PC-3 (cell line): ENCODE data around the gene MAJIN. TPM values are rescaled to one million over a fixed set of nuclear protein-coding genes. Genes with fewer than 3 reads are reported as not detected.
A peak's percentile ranks its signal among the peaks of the same experiment; 100 is the strongest.

Experiments
- ATAC-seq: fragments of 200-7000 bp; cut with Tn5 transposase; 2 replicates; pipeline ENCODE4 v1.9.1; 2020; ENCODE audit warnings: mild to moderate bottlenecking, moderate library complexity
- BruUV-seq: library from RNA; stranded (reverse); fragments of 400-500 nt; replicated peaks from 2 replicates; lab custom pipeline; 2021; lab: Mats Ljungman, UMichigan
- CTCF ChIA-PET: fragments of 300-600 bp; sonication (Branson Sonifier 250); formaldehyde crosslinking; loops from one replicate; lab custom pipeline; 2022; ENCODE audit warnings: antibody characterized with exemption; lab: Charles Lee
- POLR2A ChIA-PET: fragments of 300-600 bp; sonication (Branson Sonifier 250); formaldehyde crosslinking; loops from one replicate; lab custom pipeline; 2022; ENCODE audit warnings: antibody characterized with exemption; ENCODE audit not compliant: unreplicated experiment; lab: Charles Lee
- DNase-seq: peaks from one replicate; pipeline ENCODE4 v3.0.0-alpha.2; 2015
- H2AFZ ChIP-seq: fragments of 300-600 bp; sonication (generic); 2 replicates; pipeline ENCODE4 v1.6.0; 2016; ENCODE audit warnings: antibody characterized with exemption, low read length
- H3F3A ChIP-seq: fragments of 300-600 bp; sonication (generic); one replicate; pipeline ENCODE4 v1.6.0; 2017; ENCODE audit warnings: antibody characterized with exemption, low read length, control low read depth, mild to moderate bottlenecking; ENCODE audit not compliant: unreplicated experiment
- H3K27ac ChIP-seq: fragments of 300-600 bp; sonication (generic); 2 replicates; pipeline ENCODE4 v1.5.1; 2016; ENCODE audit warnings: mild to moderate bottlenecking, low read length
- H3K27me3 ChIP-seq: fragments of 300-600 bp; sonication (generic); 2 replicates; pipeline ENCODE4 v1.6.1; 2016; ENCODE audit warnings: low read length, mixed read lengths
- H3K36me3 ChIP-seq: fragments of 300-600 bp; sonication (generic); 2 replicates; pipeline ENCODE4 v1.6.1; 2016; ENCODE audit warnings: low read depth, mixed run types, low read length, mixed read lengths
- H3K4me1 ChIP-seq: fragments of 300-600 bp; sonication (generic); 2 replicates; pipeline ENCODE4 v1.5.1; 2016; ENCODE audit warnings: low read length; ENCODE audit not compliant: insufficient read depth
- H3K4me2 ChIP-seq: fragments of 300-600 bp; sonication (generic); 2 replicates; pipeline ENCODE4 v1.6.0; 2016; ENCODE audit warnings: low read length
- H3K4me3 ChIP-seq: fragments of 300-600 bp; sonication (generic); 2 replicates; pipeline ENCODE4 v1.5.1; 2016; ENCODE audit warnings: mild to moderate bottlenecking, low read length, mixed read lengths
- H3K79me2 ChIP-seq: fragments of 300-600 bp; sonication (generic); 2 replicates; pipeline ENCODE4 v1.6.1; 2017; ENCODE audit warnings: low read length, mixed read lengths
- H3K9ac ChIP-seq: fragments of 300-600 bp; sonication (generic); 2 replicates; pipeline ENCODE4 v1.6.0; 2016; ENCODE audit warnings: mild to moderate bottlenecking, low read length
- H3K9me2 ChIP-seq: fragments of 300-600 bp; sonication (generic); replicated peaks from 2 replicates; pipeline ENCODE4 v1.6.1; 2016; ENCODE audit warnings: mixed run types, low read length, mixed read lengths
- H3K9me3 ChIP-seq: fragments of 300-600 bp; sonication (generic); 2 replicates; pipeline ENCODE4 v1.6.1; 2016; ENCODE audit warnings: low read length, mixed read lengths
- H4K20me1 ChIP-seq: fragments of 300-600 bp; sonication (generic); 2 replicates; pipeline ENCODE4 v1.6.1; 2016; ENCODE audit warnings: low read length, mixed read lengths
- CTCF ChIP-seq: fragments of 300-600 bp; sonication (generic); conservative IDR thresholded peaks from 2 replicates; pipeline ENCODE4 v1.5.1; 2017; ENCODE audit warnings: antibody characterized with exemption, low read depth, mild to moderate bottlenecking, low read length
- EZH2 ChIP-seq: fragments of 300-600 bp; sonication (generic); IDR thresholded peaks from one replicate; pipeline ENCODE4 v1.6.1; 2017; ENCODE audit warnings: antibody characterized with exemption, mild to moderate bottlenecking, low read length; ENCODE audit not compliant: unreplicated experiment
- EZH2phosphoT487 ChIP-seq: fragments of 300-600 bp; sonication (generic); IDR thresholded peaks from 2 replicates; pipeline ENCODE4 v1.6.1; 2018; ENCODE audit warnings: mild to moderate bottlenecking, antibody characterized with exemption, low read length, borderline replicate concordance
- intact Hi-C: fragments of 100-400 bp; cut with micrococcal nuclease; formaldehyde crosslinking; loops from 2 replicates; pipeline ENCODE4 v1.9.0; 2023
- total RNA-seq: library from RNA; depleted of rRNA; stranded (reverse); fragments of >200 nt; gene quantifications from 2 replicates; pipeline ENCODE4 v1.2.3, GENCODE V29; 2014

MAJIN gene
- total RNA-seq, 1 experiment from 2014 or later = not detected

- ATAC-seq (no peak), DNase-seq (peak; percentile 33)
- H3K79me2 ChIP-seq = no peaks in the 10 kb centered on the region
- H3K4me1 ChIP-seq = peaks cover 14% of the 10 kb centered on the region
- no peak overlapping the region for H3K9ac ChIP-seq
- no peak overlapping the region for H3K27ac ChIP-seq
- H3K9me2 ChIP-seq = no peaks in the 10 kb centered on the region
- intact Hi-C loops = no loop called here
- TF ChIP-seq EZH2 (no peak), EZH2phosphoT487 (no peak), CTCF (no peak)
- BruUV-seq = no TSS peak
- H3K9me3 ChIP-seq = no peaks in the 10 kb centered on the region
- no peak overlapping the region for H3K4me3 ChIP-seq
- no peaks in the 10 kb centered on the region for H3F3A ChIP-seq
- no peak overlapping the region for H3K4me2 ChIP-seq
- POLR2A ChIA-PET = no interaction called here
- no peaks in the 10 kb centered on the region for H3K36me3 ChIP-seq
- no peak overlapping the region for H2AFZ ChIP-seq
- H4K20me1 ChIP-seq = no peaks in the 10 kb centered on the region
- CTCF ChIA-PET = no interaction called here
- H3K27me3 ChIP-seq = no peaks in the 10 kb centered on the region
These were observed 31.4 kb upstream of the MAJIN start for GRCh38 chr11:65003282-65003681.

GRCh38 chr11:65002706-65003105 is 30.8 kb upstream of the MAJIN start:
- ATAC-seq (no peak), DNase-seq (no peak)
- intact Hi-C loops = no loop called here
- no peak overlapping the region for H3K27ac ChIP-seq
- no peaks in the 10 kb centered on the region for H3K9me2 ChIP-seq
- ChIA-PET POLR2A (no interaction called here), CTCF (no interaction called here)
- H3K4me1 ChIP-seq = peaks cover 13% of the 10 kb centered on the region
- H2AFZ ChIP-seq = no peak overlapping the region
- no peaks in the 10 kb centered on the region for H3F3A ChIP-seq
- no peak for TF ChIP-seq CTCF
- TF ChIP-seq EZH2 = no peak
- TF ChIP-seq EZH2phosphoT487 = no peak
- no peak overlapping the region for H3K4me2 ChIP-seq
- H3K79me2 ChIP-seq = no peaks in the 10 kb centered on the region
- no peak overlapping the region for H3K4me3 ChIP-seq
- H4K20me1 ChIP-seq = no peaks in the 10 kb centered on the region
- no peaks in the 10 kb centered on the region for H3K9me3 ChIP-seq
- no peaks in the 10 kb centered on the region for H3K27me3 ChIP-seq
- BruUV-seq = no TSS peak
- H3K9ac ChIP-seq = no peak overlapping the region
- H3K36me3 ChIP-seq = no peaks in the 10 kb centered on the region

- H2AFZ ChIP-seq = no peak overlapping the region
- H3K9me3 ChIP-seq = no peaks in the 10 kb centered on the region
- intact Hi-C loops = no loop called here
- no peak overlapping the region for H3K27ac ChIP-seq
- H3K9me2 ChIP-seq = no peaks in the 10 kb centered on the region
- TF ChIP-seq EZH2phosphoT487 (no peak), CTCF (no peak), EZH2 (no peak)
- no peaks in the 10 kb centered on the region for H3F3A ChIP-seq
- no peak overlapping the region for H3K4me2 ChIP-seq
- no peaks in the 10 kb centered on the region for H3K27me3 ChIP-seq
- H3K4me1 ChIP-seq = no peaks in the 10 kb centered on the region
- no TSS peak for BruUV-seq
- DNase-seq (no peak), ATAC-seq (no peak)
- no peaks in the 10 kb centered on the region for H4K20me1 ChIP-seq
- H3K79me2 ChIP-seq = no peaks in the 10 kb centered on the region
- no peaks in the 10 kb centered on the region for H3K36me3 ChIP-seq
- no peak overlapping the region for H3K9ac ChIP-seq
- ChIA-PET POLR2A (no interaction called here), CTCF (no interaction called here)
- H3K4me3 ChIP-seq = no peak overlapping the region
These were observed 27.6 kb upstream of the MAJIN start for GRCh38 chr11:64999478-64999877.
